ENCODE results near the gene RAB40C. TPM values are rescaled to one million over a fixed set of nuclear protein-coding genes. Genes with fewer than 3 reads are reported as not detected.

The RAB40C gene
- total and polyA plus RNA-seq, 12 donors, result 9.1 to 32.0 (median 12.3) TPM

- intact Hi-C loops (cut with DNase I), result loop anchor here in 1 of 10 donors (5.0 kb wide), 1 partner anchor 39 kb away; the partner anchor contains the start of gene CAPN15
- WGBS, 2 donors, result 28 to 43% methylated on average over 26 of the region's 26 CpGs
Observed at GRCh38 chr16:566475-567372, 23.1 kb upstream of the RAB40C start, which contains the start of gene NHLRC4. Gene NHLRC4 (plus strand): TSS chr16:567005. CDS start chr16:568048, 1,043 bp downstream.

GRCh38 chr16:567373-568256 lies 22.3 kb upstream of the RAB40C start:
- peaks cover 0 to 8% (median 0%) of the 10 kb centered on the region in 9 donors for H3K36me3 ChIP-seq
- intact Hi-C loops (cut with DNase I), result loop anchor here in 1 of 10 donors (2.0 to 5.0 kb wide), 2 partner anchors 21 to 40 kb away; partner anchors contain the start of gene CAPN15
- ATAC-seq, result no peak
- no peaks in the 10 kb centered on the region for H3K9me3 ChIP-seq
- peak overlapping the region in 9 of 10 donors; percentile 19 to 54 (median 51) for H3K4me3 ChIP-seq
- WGBS, 2 donors, result 89 to 90% methylated on average over 35 of the region's 35 CpGs
- DNase-seq, result no peak
- H3K27ac ChIP-seq, result peak overlapping the region in 8 of 10 donors; percentile 62 to 86 (median 76)
- peaks cover 0 to 14% (median 0%) of the 10 kb centered on the region in 7 donors for H3K27me3 ChIP-seq
- no peak for TF ChIP-seq CTCF (IDR thresholded peaks at IDR 0.05)
- peaks cover 18 to 50% (median 42%) of the 10 kb centered on the region in 9 donors for H3K4me1 ChIP-seq

More at GRCh38 chr16:566475-567372, 23.1 kb upstream of the RAB40C start, which contains the start of gene NHLRC4:
- DNase-seq (peak; percentile 78 to 87), ATAC-seq (peak; percentile 8 to 83 (median 74))
- H3K4me1 ChIP-seq, result peaks cover 18 to 50% (median 42%) of the 10 kb centered on the region in 9 donors
- H3K36me3 ChIP-seq, result peaks cover 0 to under 1% (median 0%) of the 10 kb centered on the region in 9 donors
- H3K27me3 ChIP-seq, result peaks cover 0 to 22% (median 7%) of the 10 kb centered on the region in 7 donors
- no peaks in the 10 kb centered on the region for H3K9me3 ChIP-seq
- TF ChIP-seq CTCF (IDR thresholded peaks at IDR 0.05), result no peak
- H3K27ac ChIP-seq, result peak within 1 kb of the TSS in 9 of 10 donors; percentile 23 to 86 (median 75)
- peak within 1 kb of the TSS in 9 of 10 donors; percentile 19 to 54 (median 51) for H3K4me3 ChIP-seq

GRCh38 chr16:568401-569258 lies 21.2 kb upstream of the RAB40C start:
- Histone ChIP-seq H3K9me3 (no peaks in the 10 kb centered on the region), H3K27ac (peak overlapping the region in 8 of 10 donors; percentile 65 to 91 (median 85)), H3K27me3 (peaks cover 0 to 6% (median 0%) of the 10 kb centered on the region in 7 donors), H3K4me1 (peaks cover 18 to 50% (median 42%) of the 10 kb centered on the region in 9 donors), H3K4me3 (peak overlapping the region in 8 of 10 donors; percentile 68 to 95 (median 88)), H3K36me3 (peaks cover 0 to 10% (median 0%) of the 10 kb centered on the region in 9 donors)
- TF ChIP-seq CTCF (IDR thresholded peaks at IDR 0.05), result no peak
- ATAC-seq, result no peak
- intact Hi-C loops (cut with DNase I), result loop anchor here in 1 of 10 donors (2.0 to 5.0 kb wide), 2 partner anchors 20 to 41 kb away; partner anchors contain the start of gene CAPN15
- 73 to 81% methylated on average over 11 of the region's 11 CpGs for WGBS, 2 donors
- DNase-seq, result no peak
